ENCODE results near the gene KIF16B. TPM values are rescaled to one million over a fixed set of nuclear protein-coding genes. Genes with fewer than 3 reads are reported as not detected.

The KIF16B gene
- total and polyA plus RNA-seq, 9 of the 15 experiments (the other 6 are each of a cell fraction or from before 2014, with no cell fraction given) = 1.00 to 10.6 (median 8.5) TPM

GRCh38 chr20:16462711-16463110 lies 110.5 kb downstream of the KIF16B start:
- Histone ChIP-seq H3K4me1 (replicated peaks in 1 of 2; ENCODE audit: control insufficient read depth in 2 of 2, insufficient read depth in 2 of 2, low read length in 2 of 2) (no peaks in the 10 kb centered on the region), H3K4me2 (ENCODE audit: insufficient read depth, low read length) (no peak overlapping the region)
- BruUV-seq (replicated peaks) = no TSS peak

More at GRCh38 chr20:16462711-16463110, 110.5 kb downstream of the KIF16B start:
- DNase-seq (ENCODE audit: extremely low read depth in 1 of 4, low spot score in 3 of 4) (peak in 1 of 4 experiments; percentile 19), ATAC-seq (peak; percentile 63; the same call in 2 of the 3 replicates), FAIRE-seq (no peak)
- H3K9me3 ChIP-seq (replicated peaks; ENCODE audit: control insufficient read depth, insufficient read depth, low read depth, low read length) = no peaks in the 10 kb centered on the region
- no peaks in the 10 kb centered on the region for H3K27me3 ChIP-seq (ENCODE audit: control insufficient read depth in 2 of 2, insufficient read depth in 2 of 2, low read length in 2 of 2)
- no peak overlapping the region for H3K9ac ChIP-seq (ENCODE audit: insufficient read depth in 1 of 2, low read depth in 2 of 2, low read length in 2 of 2)
- POLR2A ChIA-PET = no interaction called here
- no peaks in the 10 kb centered on the region for H3K36me3 ChIP-seq (ENCODE audit: control insufficient read depth, insufficient read depth, low read length)
- TF ChIP-seq PHF21A (IDR thresholded peaks at IDR 0.05; ENCODE audit: borderline replicate concordance, low read depth) = no peak
- TF ChIP-seq YY1 (IDR thresholded peaks at IDR 0.05; ENCODE audit: borderline replicate concordance in 1 of 3, control insufficient read depth in 1 of 3, extremely low read depth in 1 of 3, insufficient read depth in 3 of 3, insufficient read length in 1 of 3, insufficient replicate concordance in 2 of 3, low read depth in 1 of 3, low read length in 2 of 3) = peak in 1 of 3 experiments; percentile 60
- TF ChIP-seq ARHGAP35 (IDR thresholded peaks at IDR 0.05; ENCODE audit: partially characterized antibody) = no peak
- TF ChIP-seq, protein P1, sequence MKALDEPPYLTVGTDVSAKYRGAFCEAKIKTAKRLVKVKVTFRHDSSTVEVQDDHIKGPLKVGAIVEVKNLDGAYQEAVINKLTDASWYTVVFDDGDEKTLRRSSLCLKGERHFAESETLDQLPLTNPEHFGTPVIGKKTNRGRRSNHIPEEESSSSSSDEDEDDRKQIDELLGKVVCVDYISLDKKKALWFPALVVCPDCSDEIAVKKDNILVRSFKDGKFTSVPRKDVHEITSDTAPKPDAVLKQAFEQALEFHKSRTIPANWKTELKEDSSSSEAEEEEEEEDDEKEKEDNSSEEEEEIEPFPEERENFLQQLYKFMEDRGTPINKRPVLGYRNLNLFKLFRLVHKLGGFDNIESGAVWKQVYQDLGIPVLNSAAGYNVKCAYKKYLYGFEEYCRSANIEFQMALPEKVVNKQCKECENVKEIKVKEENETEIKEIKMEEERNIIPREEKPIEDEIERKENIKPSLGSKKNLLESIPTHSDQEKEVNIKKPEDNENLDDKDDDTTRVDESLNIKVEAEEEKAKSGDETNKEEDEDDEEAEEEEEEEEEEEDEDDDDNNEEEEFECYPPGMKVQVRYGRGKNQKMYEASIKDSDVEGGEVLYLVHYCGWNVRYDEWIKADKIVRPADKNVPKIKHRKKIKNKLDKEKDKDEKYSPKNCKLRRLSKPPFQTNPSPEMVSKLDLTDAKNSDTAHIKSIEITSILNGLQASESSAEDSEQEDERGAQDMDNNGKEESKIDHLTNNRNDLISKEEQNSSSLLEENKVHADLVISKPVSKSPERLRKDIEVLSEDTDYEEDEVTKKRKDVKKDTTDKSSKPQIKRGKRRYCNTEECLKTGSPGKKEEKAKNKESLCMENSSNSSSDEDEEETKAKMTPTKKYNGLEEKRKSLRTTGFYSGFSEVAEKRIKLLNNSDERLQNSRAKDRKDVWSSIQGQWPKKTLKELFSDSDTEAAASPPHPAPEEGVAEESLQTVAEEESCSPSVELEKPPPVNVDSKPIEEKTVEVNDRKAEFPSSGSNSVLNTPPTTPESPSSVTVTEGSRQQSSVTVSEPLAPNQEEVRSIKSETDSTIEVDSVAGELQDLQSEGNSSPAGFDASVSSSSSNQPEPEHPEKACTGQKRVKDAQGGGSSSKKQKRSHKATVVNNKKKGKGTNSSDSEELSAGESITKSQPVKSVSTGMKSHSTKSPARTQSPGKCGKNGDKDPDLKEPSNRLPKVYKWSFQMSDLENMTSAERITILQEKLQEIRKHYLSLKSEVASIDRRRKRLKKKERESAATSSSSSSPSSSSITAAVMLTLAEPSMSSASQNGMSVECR (CRISPR knock-in tag; IDR thresholded peaks at IDR 0.05) = no peak
- no peak for TF ChIP-seq ZEB2 (IDR thresholded peaks at IDR 0.05)
- in situ Hi-C loops (cut with MboI) (no loop called here), intact Hi-C loops (cut with micrococcal nuclease) (no loop called here)
- no peak overlapping the region for H3K4me3 ChIP-seq
- no peaks in the 10 kb centered on the region for H3K9me1 ChIP-seq (ENCODE audit: control insufficient read depth, insufficient read depth, low read length)
- H3K27ac ChIP-seq (ENCODE audit: extremely low read depth, low read depth, low read length) = no peak overlapping the region
- 27% methylated on average over 5 of the region's 5 CpGs for WGBS (ENCODE audit: insufficient coverage, low coverage, missing lambda C conversion rate)
- no peaks in the 10 kb centered on the region for H3K79me2 ChIP-seq (ENCODE audit: control insufficient read depth, insufficient read depth, low read length)
- CTCF ChIA-PET (ENCODE audit: low intra/inter-chr PET ratio) = no interaction called here
- H4K20me1 ChIP-seq (replicated peaks; ENCODE audit: control insufficient read depth, insufficient read depth, low read length) = no peaks in the 10 kb centered on the region
- peak overlapping the region; percentile 65; the same call in 1 of the 2 replicates for H2AFZ ChIP-seq (ENCODE audit: low read depth, low read length)
